OCI-LY7 (cell line): ENCODE measurements around the gene CUX1.

Experiments used
- EZH2phosphoT487 ChIP-seq: fragments of 200-600 bp; sonication (generic); IDR thresholded peaks from 2 replicates; pipeline ENCODE4 v1.6.1; 2018; ENCODE audit warnings: low read depth, borderline replicate concordance, mild to moderate bottlenecking, mixed run types, antibody characterized with exemption, low read length, moderate library complexity, mixed read lengths
- TF ChIP-seq, protein P1 (sequence below): fragments of 200-600 bp; sonication (generic); conservative IDR thresholded peaks from 2 replicates; pipeline ENCODE4 v1.5.1; 2014; ENCODE audit warnings: mild to moderate bottlenecking, antibody characterized with exemption, low read length, moderate library complexity, mixed read lengths

GRCh38 chr7:102125127-102125596 is 307.7 kb downstream of the CUX1 start:
- TF ChIP-seq, protein P1, sequence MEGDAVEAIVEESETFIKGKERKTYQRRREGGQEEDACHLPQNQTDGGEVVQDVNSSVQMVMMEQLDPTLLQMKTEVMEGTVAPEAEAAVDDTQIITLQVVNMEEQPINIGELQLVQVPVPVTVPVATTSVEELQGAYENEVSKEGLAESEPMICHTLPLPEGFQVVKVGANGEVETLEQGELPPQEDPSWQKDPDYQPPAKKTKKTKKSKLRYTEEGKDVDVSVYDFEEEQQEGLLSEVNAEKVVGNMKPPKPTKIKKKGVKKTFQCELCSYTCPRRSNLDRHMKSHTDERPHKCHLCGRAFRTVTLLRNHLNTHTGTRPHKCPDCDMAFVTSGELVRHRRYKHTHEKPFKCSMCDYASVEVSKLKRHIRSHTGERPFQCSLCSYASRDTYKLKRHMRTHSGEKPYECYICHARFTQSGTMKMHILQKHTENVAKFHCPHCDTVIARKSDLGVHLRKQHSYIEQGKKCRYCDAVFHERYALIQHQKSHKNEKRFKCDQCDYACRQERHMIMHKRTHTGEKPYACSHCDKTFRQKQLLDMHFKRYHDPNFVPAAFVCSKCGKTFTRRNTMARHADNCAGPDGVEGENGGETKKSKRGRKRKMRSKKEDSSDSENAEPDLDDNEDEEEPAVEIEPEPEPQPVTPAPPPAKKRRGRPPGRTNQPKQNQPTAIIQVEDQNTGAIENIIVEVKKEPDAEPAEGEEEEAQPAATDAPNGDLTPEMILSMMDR: no peak
- TF ChIP-seq EZH2phosphoT487: no peak
